AG04449 (cell line): ENCODE results near the gene STON1.
A peak's percentile ranks its signal among the peaks of the same experiment; 100 is the strongest.

Experiments
- CTCF ChIA-PET: fragments of 350-600 bp; formaldehyde crosslinking; extraction: SDS; loops from one replicate; lab custom pipeline; 2021; ENCODE audit warnings: antibody characterized with exemption; lab: Yijun Ruan, JAX
- POLR2A ChIA-PET: fragments of 400-600, 350-600 bp; formaldehyde crosslinking; extraction: SDS; loops from one replicate; lab custom pipeline; 2020; ENCODE audit warnings: antibody characterized with exemption, inconsistent platforms; lab: Yijun Ruan, JAX
- DNase-seq: peaks from one replicate; pipeline ENCODE4 v3.0.0-alpha.2; 2010; ENCODE audit warnings: low read depth, low spot score
- H3K4me3 ChIP-seq: 2 replicates; pipeline ENCODE4 v1.5.1; 2011; ENCODE audit warnings: low read depth, mild to moderate bottlenecking, control low read depth, low read length
- TF ChIP-seq, protein P1 (sequence below): IDR thresholded peaks from one replicate; pipeline ENCODE4 v1.5.1; 2011; ENCODE audit warnings: mild to moderate bottlenecking, moderate library complexity, low read length, control low read depth, inconsistent platforms; ENCODE audit not compliant: insufficient read depth; ENCODE audit errors: missing control alignments

STON1 gene

DNA sequence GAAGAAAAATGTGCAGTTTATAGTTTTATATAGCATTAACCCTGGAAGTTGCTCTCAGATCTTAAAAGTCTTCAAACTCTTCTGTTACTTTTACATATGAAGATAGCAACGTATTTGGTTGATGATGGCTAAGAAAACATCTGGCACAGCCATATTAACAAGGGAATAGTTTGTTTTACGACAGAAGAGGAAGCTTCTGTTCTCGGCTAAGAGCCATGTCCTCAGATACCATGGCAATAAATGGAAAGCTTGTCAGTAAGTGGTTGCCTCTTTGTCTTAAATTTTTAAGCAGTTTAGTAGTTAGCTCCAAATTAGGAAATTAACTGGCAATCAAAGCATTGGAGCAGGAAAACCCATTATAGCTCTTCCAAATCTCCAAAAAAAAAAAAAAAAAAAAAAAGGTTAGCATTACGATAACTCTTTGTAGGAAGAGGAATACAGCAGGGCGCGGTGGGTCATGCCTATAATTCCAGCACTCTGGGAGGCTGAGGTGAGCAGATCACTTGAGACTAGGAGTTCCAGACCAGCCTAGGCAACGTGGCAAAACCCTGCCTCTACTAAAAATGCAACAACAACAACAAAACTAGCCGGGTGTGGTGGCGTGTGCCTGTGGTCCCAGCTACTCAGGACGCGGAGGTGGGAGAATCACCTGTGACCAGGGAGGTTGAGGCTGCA is 4.5 kb upstream of the STON1 start:
- DNase-seq = no peak
- H3K4me3 ChIP-seq = no peak overlapping the region
- ChIA-PET POLR2A (no interaction called here), CTCF (no interaction called here)
- TF ChIP-seq, protein P1, sequence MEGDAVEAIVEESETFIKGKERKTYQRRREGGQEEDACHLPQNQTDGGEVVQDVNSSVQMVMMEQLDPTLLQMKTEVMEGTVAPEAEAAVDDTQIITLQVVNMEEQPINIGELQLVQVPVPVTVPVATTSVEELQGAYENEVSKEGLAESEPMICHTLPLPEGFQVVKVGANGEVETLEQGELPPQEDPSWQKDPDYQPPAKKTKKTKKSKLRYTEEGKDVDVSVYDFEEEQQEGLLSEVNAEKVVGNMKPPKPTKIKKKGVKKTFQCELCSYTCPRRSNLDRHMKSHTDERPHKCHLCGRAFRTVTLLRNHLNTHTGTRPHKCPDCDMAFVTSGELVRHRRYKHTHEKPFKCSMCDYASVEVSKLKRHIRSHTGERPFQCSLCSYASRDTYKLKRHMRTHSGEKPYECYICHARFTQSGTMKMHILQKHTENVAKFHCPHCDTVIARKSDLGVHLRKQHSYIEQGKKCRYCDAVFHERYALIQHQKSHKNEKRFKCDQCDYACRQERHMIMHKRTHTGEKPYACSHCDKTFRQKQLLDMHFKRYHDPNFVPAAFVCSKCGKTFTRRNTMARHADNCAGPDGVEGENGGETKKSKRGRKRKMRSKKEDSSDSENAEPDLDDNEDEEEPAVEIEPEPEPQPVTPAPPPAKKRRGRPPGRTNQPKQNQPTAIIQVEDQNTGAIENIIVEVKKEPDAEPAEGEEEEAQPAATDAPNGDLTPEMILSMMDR = no peak

DNA sequence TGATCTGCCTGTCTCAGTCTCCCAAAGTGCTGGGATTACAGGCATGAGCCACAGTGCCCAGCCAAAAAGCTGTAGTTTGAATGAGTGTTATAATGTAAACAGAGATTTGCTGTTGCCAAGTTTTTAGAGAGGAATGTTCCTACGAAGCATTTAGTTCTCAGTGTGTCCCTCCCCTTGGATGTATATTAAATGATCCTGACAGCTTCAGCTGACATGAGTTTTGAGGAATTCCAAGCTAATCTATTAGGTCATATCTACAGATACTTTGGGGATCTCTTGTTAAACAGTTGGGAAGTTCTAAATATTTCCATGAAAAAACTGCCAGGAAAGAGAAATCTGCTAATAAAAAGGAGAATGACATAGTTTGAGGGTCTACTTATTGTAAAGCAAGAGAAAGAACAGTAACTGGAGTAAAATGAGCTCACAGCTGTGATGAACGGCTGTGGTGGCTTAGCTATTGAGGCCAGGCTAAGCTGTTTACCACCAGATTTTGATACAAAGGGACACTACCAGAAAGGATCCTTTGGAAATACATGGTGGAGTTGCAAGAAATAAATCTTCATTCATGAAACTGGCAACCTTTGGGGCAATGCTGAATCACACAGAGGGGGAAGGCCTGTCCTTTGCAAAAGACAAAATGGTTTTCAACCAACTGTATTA is 2.6 kb upstream of the STON1 start:
- ChIA-PET CTCF (interaction anchor here (1.0 to 1.9 kb wide), 2 partner anchors 13 to 57 kb away, joined by 3 to 7 read pairs; no protein-coding TSS in a partner anchor), POLR2A (interaction anchor here (0.6 kb wide), 1 partner anchor 67 kb away, joined by 3 read pairs; no protein-coding TSS in a partner anchor)
- TF ChIP-seq, protein P1 = no peak

DNA sequence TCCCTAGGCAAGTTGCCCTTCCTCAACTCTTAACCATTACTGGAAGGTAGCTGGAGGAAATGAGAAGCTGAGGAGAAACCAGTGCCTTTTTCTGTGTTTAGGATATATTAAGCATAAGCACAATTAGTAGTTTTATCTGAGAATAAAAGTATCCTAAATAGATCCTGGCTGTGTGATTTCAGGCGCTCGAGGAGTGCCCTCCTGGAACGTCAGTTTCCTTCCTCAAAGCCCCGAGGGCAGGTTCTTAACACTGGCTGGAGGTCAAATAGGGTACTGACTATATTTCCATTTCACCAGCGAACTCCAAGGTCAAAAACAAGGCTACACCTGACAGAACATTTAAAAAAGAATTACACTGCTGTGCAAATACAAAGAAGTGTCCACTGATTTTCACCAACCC is 1.5 kb upstream of the STON1 start:
- DNase-seq = no peak
- TF ChIP-seq, protein P1 = no peak
- H3K4me3 ChIP-seq = no peak overlapping the region
- ChIA-PET CTCF (interaction anchor here (1.7 to 1.9 kb wide), 2 partner anchors 57 to 58 kb away, joined by 4 to 7 read pairs; no protein-coding TSS in a partner anchor), POLR2A (no interaction called here)

More for the DNA sequence above, 2.6 kb upstream of the STON1 start:
- H3K4me3 ChIP-seq = no peak overlapping the region
- no peak for DNase-seq

DNA sequence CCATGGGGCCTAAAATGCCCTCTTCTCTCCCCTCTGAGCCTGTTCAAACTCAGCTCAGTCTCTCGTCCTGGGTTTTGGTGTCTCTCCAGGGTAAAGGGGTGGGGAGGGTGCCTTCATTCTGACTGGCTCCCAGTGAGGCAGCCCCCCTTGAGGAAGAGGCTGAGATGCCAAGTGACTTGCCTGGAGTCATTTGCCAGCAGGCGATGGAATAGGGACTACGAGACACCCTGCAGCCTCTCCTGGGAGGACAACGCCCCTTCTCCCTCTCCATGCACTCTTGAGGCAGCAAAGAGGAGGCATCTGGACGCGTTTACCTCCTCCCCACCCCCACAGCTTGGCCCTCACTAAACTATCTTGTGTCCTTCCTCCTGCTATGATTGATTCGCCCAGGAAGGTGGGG is 760 bp upstream of the STON1 start:
- H3K4me3 ChIP-seq = peak overlapping the region; percentile 20
- CTCF ChIA-PET = interaction anchor here (1.7 to 1.9 kb wide), 2 partner anchors 58 to 59 kb away, joined by 4 to 7 read pairs; no protein-coding TSS in a partner anchor
- TF ChIP-seq, protein P1 = no peak
- DNase-seq = no peak
- POLR2A ChIA-PET = no interaction called here

DNA sequence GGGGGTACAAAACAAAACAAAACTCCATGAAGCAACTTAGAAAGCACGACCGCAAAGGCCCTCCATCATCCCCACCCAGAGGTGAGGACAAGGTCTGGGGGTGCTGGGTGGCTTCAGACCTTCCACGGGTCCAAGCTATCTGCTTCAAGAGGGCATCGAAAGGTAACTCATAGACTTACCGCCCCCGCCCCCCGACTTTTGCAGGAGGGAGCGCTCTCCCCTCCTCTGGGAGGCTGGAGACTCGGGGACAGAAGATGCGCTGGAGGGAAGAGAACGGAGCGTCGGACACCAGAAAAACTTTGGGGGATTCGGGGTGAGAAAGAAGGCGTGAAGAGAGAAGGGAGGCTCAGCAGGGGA is 300 bp upstream of the STON1 start:
- no peak for DNase-seq
- TF ChIP-seq, protein P1 = no peak
- ChIA-PET CTCF (interaction anchor here (1.7 kb wide), 1 partner anchor 58 kb away, joined by 4 read pairs; no protein-coding TSS in a partner anchor), POLR2A (interaction anchor here (1.0 kb wide), 1 partner anchor 20 kb away, joined by 3 read pairs; no protein-coding TSS in a partner anchor)
- peak overlapping the region; percentile 76 for H3K4me3 ChIP-seq

DNA sequence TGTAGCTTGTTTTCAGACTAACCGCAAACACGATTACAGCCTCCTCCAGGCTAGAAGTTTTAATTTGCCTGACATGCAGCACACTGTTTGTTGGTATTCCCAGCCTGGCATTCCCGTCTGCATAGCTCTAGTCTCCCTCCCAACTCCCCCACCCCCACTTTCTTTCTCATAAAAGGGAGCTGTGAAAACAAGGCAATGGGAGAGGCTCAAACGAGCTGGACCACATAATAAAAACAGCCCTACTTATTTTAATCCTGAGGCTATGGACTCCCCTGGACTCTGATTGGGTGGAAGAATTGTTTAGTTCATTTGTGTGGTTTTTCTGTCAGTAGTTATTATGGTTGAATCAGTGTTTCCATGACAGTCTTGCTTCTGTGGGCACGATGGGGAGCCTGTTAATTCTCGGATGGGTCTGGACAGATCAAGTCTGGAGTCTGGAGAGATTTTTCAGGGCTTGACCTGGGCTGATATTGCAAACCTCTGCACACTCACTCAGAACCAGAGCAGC is 1.2 kb downstream of the STON1 start:
- CTCF ChIA-PET = interaction anchor here (0.6 to 2.9 kb wide), 3 partner anchors 13 to 60 kb away, joined by 3 to 8 read pairs (median 7); no protein-coding TSS in a partner anchor
- peak overlapping the region; percentile 76 for H3K4me3 ChIP-seq
- POLR2A ChIA-PET = interaction anchor here (1.0 kb wide), 1 partner anchor 424 kb away, joined by 3 read pairs; no protein-coding TSS in a partner anchor
- DNase-seq = peak; percentile 65
- TF ChIP-seq, protein P1 = no peak
